Measurements from ENCODE around the gene GPR180.

GRCh38 chr13:94641409-94641941 lies 39.8 kb downstream of the GPR180 start:
- no peak for TF ChIP-seq CTCF (IDR thresholded peaks at IDR 0.05)
- TF ChIP-seq POLR2A (IDR thresholded peaks at IDR 0.05): no peak
